Measurements from ENCODE around the gene HIP1R.
"Not testable (repeated sequence)": the region's sequence is repeated elsewhere in the genome, so short reads cannot be mapped to it uniquely, and the experiment has no call there.

Gene HIP1R, protein sequence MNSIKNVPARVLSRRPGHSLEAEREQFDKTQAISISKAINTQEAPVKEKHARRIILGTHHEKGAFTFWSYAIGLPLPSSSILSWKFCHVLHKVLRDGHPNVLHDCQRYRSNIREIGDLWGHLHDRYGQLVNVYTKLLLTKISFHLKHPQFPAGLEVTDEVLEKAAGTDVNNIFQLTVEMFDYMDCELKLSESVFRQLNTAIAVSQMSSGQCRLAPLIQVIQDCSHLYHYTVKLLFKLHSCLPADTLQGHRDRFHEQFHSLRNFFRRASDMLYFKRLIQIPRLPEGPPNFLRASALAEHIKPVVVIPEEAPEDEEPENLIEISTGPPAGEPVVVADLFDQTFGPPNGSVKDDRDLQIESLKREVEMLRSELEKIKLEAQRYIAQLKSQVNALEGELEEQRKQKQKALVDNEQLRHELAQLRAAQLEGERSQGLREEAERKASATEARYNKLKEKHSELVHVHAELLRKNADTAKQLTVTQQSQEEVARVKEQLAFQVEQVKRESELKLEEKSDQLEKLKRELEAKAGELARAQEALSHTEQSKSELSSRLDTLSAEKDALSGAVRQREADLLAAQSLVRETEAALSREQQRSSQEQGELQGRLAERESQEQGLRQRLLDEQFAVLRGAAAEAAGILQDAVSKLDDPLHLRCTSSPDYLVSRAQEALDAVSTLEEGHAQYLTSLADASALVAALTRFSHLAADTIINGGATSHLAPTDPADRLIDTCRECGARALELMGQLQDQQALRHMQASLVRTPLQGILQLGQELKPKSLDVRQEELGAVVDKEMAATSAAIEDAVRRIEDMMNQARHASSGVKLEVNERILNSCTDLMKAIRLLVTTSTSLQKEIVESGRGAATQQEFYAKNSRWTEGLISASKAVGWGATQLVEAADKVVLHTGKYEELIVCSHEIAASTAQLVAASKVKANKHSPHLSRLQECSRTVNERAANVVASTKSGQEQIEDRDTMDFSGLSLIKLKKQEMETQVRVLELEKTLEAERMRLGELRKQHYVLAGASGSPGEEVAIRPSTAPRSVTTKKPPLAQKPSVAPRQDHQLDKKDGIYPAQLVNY

GRCh38 chr12:122834921-122835749 is at the start of gene HIP1R:
Gene HIP1R (plus strand): TSS chr12:122835457. CDS start chr12:122835551, 94 bp downstream.
- DNase-seq (ENCODE audit: low read depth): no peak

DNA sequence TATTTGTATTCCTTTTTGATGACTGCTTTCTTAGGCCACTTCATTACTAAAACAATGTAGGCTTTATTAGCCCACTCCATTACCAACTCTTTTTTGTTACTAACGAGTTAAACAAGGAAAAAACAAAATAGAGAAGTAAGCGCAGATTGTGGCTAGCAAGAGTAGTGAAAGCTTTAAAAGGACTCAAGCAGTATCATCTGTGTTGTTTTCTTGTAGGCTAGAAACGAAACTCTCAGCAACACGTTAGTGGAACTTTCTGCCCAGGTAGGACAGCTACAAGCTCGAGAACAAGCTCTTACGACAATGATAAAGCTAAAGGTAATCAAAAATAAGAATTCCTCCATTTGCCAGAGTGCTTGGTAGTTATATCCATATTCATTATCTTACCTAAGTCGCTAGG is 49.8 kb upstream of the HIP1R start:
- no peak for DNase-seq (ENCODE audit: low read depth)

GRCh38 chr12:122788387-122788786 is 46.9 kb upstream of the HIP1R start:
- DNase-seq (ENCODE audit: low read depth): peak; percentile 50

- DNase-seq (ENCODE audit: low read depth): no peak
Observed at GRCh38 chr12:122789637-122790036, 45.6 kb upstream of the HIP1R start.

GRCh38 chr12:122790393-122791075 is 44.7 kb upstream of the HIP1R start:
- peak; percentile 47 for DNase-seq (ENCODE audit: low read depth)

- peak; percentile 64 for DNase-seq (ENCODE audit: low read depth)
Observed at GRCh38 chr12:122793685-122794106, 41.6 kb upstream of the HIP1R start.

DNA sequence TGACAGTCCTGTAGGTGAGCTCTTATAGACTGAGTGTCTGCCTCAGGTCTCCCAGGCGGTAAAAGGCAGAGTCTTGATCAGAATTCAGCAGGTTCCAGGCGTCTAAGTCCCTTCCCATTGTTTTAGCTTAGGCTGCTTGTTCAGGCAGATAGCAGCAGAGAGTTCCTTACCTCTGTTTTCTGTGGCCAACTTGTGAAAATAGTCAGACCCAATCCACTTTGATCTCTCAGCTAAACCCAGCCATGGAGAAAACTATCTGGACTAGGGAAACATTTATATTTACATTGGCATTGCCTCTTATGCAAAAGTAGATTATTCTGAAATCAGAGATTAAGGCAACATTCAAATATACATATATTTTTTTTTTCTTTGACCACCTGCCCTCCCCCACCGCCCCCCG is 39.5 kb upstream of the HIP1R start:
- no peak for DNase-seq (ENCODE audit: low read depth)

DNA sequence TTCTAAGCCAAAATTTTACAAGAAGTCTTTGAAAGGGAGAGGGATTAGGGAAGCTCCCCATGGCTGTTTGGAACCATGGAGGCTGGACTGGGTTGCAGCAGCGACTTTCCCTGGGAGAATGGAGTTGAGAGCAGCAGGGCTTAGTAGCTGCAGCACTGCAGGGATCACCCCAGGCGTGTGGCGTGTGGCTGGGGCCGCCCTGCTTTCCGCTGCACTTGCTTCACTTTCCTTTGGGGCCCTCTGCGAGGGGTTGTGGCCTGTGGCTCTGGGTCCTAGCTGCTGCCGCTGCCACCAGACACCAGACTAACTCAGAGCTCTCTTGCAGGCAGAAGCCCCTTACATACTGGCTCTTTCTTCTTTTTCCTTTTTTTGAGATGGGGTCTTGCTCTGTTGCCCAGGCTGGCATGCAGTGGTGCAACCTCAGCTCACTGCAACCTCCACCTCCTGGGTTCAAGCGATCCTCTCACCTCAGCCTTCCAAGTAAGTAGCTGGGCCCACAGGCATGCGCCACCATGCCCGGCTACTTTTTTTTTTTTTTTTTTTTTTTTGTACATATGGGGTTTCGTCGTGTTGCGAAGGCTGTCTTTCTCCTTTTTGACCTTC is 35.5 kb upstream of the HIP1R start:
- no peak for DNase-seq (ENCODE audit: low read depth)

DNA sequence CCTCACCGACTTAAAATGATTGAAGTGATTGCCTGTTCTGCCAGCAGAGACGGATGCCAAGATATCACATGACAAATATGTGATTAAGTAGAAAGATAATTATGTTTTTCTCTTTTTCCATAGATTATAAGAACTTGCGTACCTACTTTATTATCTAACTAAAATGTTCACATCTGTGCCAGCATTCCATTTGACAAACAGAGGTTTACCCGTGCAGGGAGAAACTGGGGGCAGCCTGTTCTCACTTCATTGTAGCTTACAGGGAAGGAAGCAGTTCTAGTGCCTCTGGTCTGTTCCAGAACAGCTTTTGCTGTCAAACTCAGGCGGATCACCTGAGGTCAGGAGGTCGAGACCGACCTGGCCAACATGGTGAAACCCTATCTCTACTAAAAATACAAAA is 31.3 kb upstream of the HIP1R start:
- DNase-seq (ENCODE audit: low read depth): no peak

- DNase-seq (ENCODE audit: low read depth): not testable (repeated sequence)
Observed at GRCh38 chr12:122804957-122805356, 30.3 kb upstream of the HIP1R start.

DNA sequence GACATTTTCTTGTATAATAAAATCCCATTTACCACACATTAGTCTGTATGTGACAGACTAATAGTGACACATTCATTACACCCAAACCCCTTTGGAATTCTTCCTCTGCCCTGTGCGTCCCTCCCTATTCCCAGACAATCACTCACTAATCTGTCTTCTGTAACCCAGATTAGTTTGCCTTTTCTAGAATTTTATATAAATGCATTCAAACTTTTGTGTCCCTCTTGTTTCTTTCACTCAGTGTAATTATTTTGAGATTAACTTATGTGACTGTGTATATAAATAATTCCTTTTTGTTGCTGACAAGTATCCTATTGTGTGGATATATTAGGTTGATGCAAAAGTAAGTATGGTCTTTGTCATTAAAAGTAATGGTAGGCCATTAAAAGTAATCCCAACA is 27.6 kb upstream of the HIP1R start:
- no peak for DNase-seq (ENCODE audit: low read depth)

- DNase-seq (ENCODE audit: low read depth): no peak
Observed at GRCh38 chr12:122811777-122812176, 23.5 kb upstream of the HIP1R start.

DNA sequence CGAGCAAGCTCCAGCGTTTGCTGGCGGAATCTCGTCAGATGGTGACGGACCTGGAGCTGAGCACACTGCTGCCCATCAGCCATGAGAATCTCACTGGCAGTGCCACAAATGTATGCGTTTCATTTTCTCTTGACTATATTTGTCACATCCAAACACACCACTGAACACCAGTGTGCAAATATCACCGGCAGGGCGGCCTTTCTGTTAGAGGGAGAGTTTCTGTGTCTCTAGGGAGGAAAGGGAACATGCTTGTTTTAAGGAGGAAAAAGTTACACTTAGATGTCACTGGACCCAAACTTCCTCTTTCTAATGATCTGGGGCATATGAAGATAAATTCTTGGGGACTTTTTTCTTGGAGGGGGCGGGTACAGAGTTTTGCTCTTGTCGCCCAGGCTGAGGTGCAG is 21.9 kb upstream of the HIP1R start:
- DNase-seq (ENCODE audit: low read depth): no peak

DNA sequence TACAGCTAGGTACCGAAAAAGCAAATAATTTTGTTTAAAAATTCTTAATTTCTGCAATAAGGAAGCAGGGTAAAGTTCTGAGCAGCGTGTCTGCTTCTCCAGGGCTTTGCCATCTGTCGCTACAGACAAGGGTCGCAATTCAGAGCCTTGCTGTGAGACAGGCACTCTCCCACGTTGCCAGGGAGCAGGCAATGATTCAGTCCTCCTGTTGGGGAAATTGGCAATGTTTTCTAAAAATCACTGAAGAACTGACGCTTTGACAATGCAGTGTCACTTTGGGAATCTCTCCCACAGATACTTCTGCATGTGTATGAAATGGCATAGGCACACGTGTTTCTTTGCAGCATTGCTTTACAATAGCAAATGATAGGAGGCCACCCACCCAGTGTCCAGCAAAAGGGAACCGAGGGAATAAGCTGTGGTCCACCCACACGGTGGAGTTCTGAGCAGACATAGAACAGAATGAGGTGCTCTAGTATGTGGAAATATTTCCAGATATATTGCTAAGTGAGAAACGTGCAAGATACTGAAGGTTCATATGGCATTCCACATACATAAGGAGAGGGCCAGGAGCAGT is 16.0 kb upstream of the HIP1R start:
- DNase-seq (ENCODE audit: low read depth): no peak

DNA sequence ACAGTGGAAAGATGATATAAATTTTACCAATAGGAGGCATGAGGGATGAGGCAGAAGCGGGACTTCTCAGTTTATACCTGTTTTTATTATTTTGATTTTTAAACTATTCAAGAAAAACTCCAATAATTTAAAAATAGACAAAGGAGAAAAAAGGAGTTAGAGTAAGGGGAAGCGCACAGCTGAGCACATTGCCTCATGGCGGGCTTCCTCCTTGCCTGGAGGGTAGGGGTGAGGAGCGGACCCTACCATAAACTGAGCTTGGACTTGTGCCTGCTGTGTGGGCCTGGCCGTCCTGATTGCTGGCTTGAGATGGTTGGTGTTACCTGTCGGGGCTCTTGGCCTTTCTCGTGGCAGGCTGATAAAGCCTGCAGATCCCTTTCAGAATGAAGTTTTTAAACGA is 15.1 kb upstream of the HIP1R start:
- no peak for DNase-seq (ENCODE audit: low read depth)

GRCh38 chr12:122820838-122821271 is 14.4 kb upstream of the HIP1R start:
- no peak for DNase-seq (ENCODE audit: low read depth)

- no peak for DNase-seq (ENCODE audit: low read depth)
Observed at GRCh38 chr12:122823429-122823828, 11.8 kb upstream of the HIP1R start.

DNA sequence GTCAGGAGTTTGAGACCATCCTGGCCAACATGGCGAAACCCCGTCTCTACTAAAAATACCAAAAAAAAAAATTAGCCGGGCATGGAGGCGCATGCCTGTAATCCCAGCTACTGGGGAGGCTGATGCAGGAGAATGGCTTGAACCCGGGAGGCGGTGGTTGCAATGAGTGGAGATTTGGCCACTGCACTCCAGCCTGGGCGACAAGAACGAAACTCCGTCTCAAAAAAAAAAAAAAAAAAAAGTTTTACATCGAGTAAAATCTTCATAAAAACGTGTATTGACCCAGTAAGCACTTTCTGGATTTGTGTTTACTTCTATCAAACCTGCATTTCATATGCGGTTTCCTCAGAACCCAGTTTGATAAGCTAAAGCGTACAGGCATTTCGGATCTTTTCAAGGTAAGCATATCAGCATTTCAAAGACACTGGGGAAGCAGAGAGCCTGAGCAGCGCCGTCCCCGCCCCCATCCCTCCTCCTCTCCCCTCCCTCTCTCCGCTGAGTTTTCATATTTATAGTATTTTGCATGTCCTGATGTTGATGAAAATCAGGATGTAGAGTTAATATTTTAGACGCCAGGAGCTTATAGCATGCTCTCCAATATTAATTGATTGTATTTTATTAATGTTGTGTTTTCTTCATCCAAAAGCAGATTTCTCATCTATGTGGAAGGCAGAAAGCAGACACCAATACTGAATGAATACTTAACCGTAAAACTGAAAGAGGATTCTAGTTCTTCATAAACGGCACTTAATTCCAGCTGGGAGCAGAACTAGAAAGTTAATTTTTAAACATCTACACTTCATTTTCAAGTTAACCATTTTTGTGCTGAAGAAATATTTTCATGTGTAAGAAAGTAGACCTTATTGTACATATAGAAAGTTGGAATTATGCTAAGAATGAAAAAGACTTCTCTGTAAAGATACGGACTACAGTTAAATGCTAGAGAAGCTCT is 9.2 kb upstream of the HIP1R start:
- no peak for DNase-seq (ENCODE audit: low read depth)

DNA sequence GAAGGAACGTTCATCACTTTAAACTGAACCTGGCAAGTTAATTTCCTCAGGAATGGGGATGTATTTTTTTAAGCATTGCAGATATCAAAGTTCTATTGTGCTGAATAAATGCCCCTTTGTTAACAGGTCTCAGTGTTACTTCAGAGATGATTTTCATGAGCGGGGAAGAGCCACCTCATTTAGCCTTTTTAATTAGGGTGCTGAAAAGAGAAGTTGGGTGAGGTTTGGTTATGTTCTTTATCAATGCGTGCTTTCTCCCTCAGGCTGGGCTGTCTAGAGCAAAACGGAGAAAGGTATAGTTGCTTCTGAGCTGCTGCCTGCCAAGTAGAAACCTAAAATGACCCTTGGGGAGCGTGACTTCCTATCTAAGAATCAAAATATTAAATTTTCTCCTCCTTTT is 8.0 kb upstream of the HIP1R start:
- no peak for DNase-seq (ENCODE audit: low read depth)

Data from amniotic epithelial cell (primary cell).